ENCODE measurements around the gene ASRGL1.

The ASRGL1 gene

DNA sequence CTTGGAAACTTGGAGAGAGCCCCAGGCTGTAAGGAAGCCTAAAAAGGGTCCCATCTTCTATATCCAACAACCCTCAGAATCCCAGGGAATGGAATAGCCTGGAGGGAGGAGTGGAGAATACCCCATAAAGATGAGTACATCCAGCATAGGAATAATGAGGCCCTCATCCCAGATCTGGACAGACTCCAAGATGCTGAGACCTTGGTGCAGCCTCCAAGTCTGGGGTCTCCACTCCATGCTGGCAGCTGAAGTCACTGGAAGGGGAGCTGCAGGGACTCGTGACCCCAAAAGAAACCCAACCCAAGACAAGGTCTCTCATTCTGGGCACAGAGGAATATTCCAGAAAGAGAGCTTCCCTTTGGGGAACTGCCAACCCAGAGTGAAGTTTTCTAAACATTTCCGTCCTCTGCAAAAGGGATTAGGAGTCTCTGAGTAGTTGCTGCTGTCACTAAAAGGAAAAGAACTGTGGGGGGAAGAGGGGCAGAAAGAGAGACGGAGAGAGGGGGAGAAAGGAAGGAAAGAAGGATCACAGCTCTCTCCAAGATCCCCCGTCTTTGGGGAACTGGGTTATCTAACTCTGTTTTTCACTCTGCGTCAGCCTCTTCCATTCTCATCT, 82.2 kb downstream of the ASRGL1 start:
- no peak for DNase-seq

- DNase-seq, result no peak
Observed at GRCh38 chr11:62419943-62420342, 82.7 kb downstream of the ASRGL1 start.

- no peak for DNase-seq
Observed at GRCh38 chr11:62420882-62421281, 83.6 kb downstream of the ASRGL1 start.

- DNase-seq, result no peak
Observed at GRCh38 chr11:62421996-62422395, 84.7 kb downstream of the ASRGL1 start.

DNA sequence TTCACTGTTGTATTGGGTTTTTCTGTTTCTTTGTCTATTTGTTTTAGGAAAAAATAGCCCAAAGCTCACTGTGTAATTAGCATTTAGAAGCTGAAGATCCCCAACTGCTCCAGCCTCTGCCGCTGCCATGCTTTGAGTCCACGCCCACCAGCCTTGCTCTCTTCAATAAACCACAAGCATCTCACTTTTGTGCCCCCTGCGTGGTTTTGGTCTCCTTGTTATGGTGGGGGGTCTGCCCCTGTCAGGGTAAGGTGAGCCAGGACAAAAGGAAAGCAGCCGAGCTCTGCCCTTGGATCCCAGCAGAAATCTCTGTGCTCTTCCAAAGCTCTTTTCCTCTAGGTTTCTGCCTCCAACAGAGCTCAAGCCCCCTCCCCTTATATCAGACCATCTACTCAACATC, 85.8 kb downstream of the ASRGL1 start:
- no peak for DNase-seq

GRCh38 chr11:62427630-62428233, 90.5 kb downstream of the ASRGL1 start:
- no peak for DNase-seq

GRCh38 chr11:62428871-62429560, 91.8 kb downstream of the ASRGL1 start:
- DNase-seq, result no peak

DNA sequence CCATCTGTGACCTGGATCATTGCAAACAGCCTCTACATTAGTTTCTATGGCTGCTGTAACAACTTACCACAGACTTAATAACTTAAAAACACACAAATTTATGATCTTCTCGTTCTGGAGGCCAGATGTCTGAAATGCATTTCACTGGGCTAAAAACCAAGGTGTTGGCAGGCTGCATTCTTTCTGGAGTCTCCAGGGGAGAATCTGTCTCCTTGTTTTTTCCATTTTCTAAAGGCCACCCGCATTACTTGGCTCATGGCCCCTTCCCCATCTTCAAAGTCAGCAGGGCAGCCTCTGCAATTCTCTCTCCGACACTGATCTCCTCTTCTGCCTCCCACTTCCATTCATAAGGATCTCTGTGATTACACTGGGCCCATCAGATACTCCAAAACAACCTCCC, 93.2 kb downstream of the ASRGL1 start:
- no peak for DNase-seq

GRCh38 chr11:62431171-62431901, 94.1 kb downstream of the ASRGL1 start:
- no peak for DNase-seq

DNA sequence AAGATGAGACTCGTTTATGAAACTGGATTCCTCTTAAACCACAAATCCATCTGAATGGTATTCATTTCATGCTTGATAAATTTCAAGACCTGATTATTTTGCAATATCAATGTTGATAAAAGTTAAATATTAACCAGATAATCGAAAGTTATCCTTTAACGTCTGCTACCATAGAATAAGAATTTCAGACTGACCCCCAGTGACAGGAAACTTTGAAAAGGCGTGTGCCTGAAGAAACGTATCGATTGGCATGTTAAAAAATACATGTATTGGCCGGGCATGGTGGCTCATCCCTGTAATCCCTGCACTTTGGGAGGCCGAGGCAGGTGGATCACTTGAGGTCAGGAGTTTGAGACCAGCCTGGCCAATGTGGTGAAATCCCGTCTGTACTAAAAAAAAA, 95.4 kb downstream of the ASRGL1 start:
- DNase-seq, result no peak

DNA sequence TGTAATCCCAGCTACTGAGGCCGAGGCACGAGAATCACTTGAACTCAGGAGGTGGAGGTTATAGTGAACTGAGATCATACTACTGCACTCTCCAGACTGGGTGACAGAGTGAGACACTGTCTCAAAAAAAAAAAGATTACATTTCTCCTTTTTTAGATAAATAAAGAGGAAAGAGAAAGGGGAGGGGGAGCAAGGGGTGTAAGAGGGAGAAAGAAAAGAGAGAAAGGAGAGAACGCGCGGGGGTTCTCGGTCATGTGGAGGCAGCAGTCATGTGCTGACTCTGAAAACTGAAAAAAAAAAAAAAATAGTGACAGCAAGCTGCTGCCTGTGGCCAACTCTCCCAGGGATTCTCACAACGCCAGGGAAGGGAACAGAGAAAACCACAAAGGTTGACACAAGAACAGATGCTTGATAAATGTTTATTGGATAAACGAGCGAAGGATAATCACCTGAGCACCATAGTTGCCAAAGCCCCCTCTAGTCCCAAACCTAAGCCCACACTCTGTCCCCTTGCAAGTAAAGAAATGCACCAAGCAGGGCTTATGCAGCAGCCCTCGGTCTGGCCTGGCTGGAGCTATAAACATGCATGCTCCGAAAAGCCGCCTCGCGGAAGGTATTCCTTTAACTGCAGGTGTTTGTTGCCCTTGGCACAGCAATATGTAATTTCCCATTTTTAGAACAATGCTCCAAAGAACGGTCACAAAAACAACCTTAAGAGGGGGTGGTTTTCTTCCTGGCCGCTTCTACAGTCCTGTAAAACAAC, 96.1 kb downstream of the ASRGL1 start:
- DNase-seq, result no peak

- DNase-seq, result no peak
Observed at GRCh38 chr11:62433904-62434276, 96.6 kb downstream of the ASRGL1 start.

DNA sequence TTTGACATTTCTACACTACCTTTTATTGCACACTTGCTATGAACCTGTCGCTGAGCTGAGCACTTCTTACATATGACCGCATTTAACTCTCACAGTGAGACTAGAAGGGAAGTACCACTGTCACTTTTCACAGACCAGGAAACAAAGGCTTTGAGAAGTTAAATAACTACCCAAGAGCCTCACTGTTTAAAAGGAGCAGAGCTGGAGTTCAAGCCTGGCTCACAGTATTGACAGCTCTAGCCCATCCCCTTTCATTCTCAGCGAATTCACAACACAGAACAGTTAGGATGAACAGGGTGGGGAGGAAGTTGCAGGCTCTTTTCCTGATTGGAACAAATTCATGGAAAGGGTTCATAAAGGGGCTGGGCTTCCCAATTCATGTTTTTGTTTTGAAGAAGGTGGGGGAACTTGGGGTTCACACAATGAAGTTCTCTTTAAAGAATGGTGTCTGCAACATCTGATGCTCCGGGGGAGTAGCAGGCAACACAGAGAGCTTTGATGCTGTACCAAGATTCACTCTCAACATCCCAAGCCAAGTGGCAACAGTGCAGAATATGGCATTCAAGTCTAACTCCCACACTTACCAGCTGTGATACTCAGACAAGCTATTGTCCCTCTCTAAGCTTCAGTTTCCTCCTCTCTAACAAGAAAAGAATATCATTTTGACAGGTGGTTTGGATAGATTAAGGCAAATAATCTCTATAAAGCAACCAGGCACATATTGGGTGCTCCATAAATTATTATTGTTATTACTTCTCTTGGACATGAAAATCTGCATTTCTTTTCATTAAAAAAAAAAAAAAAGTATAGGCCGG, 98.8 kb downstream of the ASRGL1 start:
- DNase-seq, result no peak

GRCh38 chr11:62437616-62438015, 100.4 kb downstream of the ASRGL1 start:
- DNase-seq, result no peak

DNA sequence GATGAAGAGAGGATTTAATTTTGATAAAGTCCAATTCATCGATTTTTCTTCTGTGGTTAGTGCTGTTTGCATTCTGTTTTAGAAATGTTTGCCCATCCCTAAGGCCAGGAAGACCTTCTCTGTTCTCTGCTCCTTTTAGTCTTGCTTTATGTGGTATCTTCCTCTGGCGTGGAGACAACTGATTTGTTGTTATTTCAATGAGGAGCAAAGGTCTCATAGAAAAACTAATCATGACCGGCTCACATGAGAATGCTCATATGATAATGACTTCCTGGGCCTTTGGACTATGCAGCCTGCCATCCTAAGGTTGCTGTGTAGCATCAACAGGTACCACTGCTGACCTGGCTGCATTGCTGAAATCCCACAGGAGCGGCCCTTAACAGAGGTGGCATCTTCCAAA, 101.4 kb downstream of the ASRGL1 start:
- no peak for DNase-seq

DNA sequence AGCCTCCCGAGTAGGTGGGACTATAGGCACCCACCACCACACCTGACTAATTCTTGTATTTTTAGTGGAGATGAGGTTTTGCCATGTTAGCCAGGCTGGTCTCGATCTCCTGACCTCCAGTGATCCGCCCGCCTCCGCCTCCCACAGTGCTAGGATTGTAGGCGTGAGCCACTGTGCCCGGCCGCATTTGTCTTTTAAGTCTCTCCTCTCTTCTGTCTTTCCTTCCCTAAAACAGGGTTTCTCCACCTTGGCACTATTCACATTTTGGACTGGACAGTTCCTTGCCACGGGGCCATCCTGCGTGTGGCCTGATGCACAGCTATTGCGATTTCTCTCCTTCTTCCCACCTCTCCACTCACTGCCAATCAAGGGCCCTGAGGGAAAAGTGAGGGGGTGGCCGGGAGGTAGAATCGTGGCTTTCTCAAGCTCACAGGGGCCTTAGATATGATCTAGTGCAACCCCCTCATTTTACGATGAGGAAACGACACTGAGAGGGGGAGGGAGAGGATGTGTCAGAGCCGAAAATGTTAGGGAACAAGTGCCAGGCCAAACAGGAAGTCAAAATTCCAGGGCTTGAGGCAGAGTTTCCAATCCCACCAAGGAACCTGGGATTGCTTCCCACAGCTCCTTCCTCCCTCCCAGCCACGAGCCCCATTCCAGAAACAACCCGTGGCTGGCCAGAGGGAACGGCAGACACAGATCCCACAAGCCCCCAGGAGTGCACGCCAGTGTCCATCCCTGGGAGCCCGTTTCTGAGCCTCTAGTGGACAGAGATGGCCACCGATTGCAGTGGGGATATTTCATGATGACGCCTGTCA, 102.7 kb downstream of the ASRGL1 start:
- DNase-seq, result no peak

All from activated naive CD4-positive, alpha-beta T cell (primary cell).